22Rv1 (cell line): ENCODE measurements around the gene LNP1.

Experiments
- H3K27ac ChIP-seq: fragments of 450-650 bp; 2 replicates; pipeline ENCODE4 v1.5.1; 2017
- ZFX ChIP-seq: fragments of 450-650 bp; IDR thresholded peaks from 2 replicates; pipeline ENCODE4 v1.6.1; 2017; ENCODE audit warnings: antibody characterized with exemption, borderline replicate concordance
- TF ChIP-seq, protein P1 (sequence below): fragments of 450-650 bp; IDR thresholded peaks from 2 replicates; pipeline ENCODE4 v1.5.1; 2017; ENCODE audit warnings: mild to moderate bottlenecking

LNP1 gene

GRCh38 chr3:100400419-100400779 is 940 bp upstream of the LNP1 start:
- TF ChIP-seq, protein P1, sequence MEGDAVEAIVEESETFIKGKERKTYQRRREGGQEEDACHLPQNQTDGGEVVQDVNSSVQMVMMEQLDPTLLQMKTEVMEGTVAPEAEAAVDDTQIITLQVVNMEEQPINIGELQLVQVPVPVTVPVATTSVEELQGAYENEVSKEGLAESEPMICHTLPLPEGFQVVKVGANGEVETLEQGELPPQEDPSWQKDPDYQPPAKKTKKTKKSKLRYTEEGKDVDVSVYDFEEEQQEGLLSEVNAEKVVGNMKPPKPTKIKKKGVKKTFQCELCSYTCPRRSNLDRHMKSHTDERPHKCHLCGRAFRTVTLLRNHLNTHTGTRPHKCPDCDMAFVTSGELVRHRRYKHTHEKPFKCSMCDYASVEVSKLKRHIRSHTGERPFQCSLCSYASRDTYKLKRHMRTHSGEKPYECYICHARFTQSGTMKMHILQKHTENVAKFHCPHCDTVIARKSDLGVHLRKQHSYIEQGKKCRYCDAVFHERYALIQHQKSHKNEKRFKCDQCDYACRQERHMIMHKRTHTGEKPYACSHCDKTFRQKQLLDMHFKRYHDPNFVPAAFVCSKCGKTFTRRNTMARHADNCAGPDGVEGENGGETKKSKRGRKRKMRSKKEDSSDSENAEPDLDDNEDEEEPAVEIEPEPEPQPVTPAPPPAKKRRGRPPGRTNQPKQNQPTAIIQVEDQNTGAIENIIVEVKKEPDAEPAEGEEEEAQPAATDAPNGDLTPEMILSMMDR: no peak
- TF ChIP-seq ZFX: no peak
- H3K27ac ChIP-seq: peak overlapping the region; percentile 89

DNA sequence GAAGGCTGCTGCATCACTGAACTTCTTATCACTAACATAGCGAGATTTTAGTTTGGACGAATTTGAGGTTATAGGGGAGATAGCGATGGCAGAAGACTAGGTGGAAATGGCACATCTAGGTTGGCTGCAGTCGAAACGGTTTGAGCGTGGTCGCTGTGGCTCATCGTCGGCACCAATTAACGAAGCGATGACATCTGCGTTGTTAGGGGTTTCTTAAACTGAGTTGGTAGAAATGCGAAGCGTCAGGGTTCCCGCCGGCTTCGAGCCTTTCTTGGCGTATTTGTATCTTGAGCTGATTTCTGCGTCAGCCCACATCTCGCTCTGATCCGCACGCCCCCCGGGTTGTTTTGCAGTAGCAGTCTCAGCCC is 319 bp downstream of the LNP1 start:
- TF ChIP-seq ZFX: no peak
- TF ChIP-seq, protein P1: no peak
- H3K27ac ChIP-seq: peak overlapping the region; percentile 89

DNA sequence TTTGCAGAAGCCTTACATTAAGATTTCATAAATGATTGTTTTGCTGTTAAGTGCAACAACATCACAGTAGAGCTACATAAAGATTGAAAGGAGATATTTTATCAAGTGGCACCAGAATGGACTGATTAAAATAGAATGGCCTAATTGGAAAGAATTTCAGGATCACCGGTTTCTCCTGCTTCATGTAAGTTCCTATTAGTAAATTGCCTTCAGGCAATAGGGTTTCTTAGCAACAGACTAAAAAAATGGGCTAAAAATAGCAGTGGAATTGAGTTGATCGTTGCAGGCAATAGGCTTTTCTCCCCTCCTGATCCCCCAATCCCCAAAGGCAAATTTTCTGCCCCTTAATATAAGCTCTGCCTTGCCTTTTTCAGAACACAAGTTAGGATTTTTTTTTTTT is 917 bp downstream of the LNP1 start:
- peak overlapping the region; percentile 89 for H3K27ac ChIP-seq
- no peak for TF ChIP-seq ZFX
- TF ChIP-seq, protein P1: no peak

DNA sequence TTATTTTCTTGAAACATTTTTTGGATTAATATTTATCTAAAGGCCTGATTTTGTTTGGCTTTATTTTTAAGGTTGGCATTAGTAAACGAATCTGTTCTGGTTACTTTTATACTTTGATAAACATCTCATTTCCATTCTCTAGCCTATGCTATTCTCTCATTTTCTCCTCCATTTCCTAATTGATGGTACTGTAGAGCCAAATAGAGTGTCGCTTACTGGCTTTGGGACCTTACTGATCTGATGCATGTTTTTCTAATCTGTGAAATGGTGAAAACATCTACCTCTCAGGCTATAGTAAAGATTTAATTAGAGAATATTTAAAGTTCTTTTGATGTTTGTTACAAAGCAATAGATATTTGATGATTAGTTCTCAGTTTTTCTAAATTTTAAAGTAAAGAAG is 1.6 kb downstream of the LNP1 start:
- peak overlapping the region; percentile 89 for H3K27ac ChIP-seq
- TF ChIP-seq, protein P1: no peak
- TF ChIP-seq ZFX: no peak

GRCh38 chr3:100403362-100404249 is 2.3 kb downstream of the LNP1 start:
- no peak overlapping the region for H3K27ac ChIP-seq

DNA sequence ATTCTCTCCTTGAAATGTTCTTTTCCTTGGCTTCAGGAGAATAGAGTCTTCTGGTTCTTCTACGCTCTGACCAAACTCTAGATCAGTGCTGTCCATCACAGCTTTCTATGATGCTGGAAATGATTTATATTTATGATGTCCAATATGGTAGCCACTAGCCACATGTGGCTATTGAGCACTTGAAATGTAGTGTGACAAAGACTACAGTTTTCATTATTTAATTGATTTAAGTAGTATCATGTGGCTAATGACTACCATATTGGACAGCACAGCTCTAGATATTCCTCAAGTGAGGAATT is 2.9 kb downstream of the LNP1 start:
- no peak overlapping the region for H3K27ac ChIP-seq
- TF ChIP-seq, protein P1: no peak
- no peak for TF ChIP-seq ZFX

More at GRCh38 chr3:100403362-100404249, 2.3 kb downstream of the LNP1 start:
- TF ChIP-seq ZFX: no peak
- TF ChIP-seq, protein P1: peak; percentile 7; the same call in 1 of the 2 replicates

DNA sequence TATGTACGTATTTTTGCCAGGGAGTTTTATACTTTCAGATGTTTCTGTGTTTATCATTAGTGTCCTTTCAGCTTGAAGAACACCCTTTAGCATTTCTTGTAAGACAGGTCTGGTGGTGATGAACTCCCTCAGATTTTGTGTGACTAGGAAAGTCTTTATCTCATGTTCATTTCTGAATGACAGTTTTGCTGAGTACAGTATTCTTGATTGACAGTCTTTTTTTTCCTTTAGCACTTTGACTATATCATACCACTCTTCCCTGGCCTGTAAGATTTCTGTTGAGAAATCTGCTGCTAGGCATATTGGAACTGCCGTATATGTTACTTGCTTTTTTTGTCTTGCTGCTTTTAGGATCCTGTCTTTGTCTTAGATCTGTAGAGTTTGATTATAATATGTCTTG is 5.8 kb downstream of the LNP1 start:
- TF ChIP-seq ZFX: no peak
- TF ChIP-seq, protein P1: no peak
- no peak overlapping the region for H3K27ac ChIP-seq
